ENCODE results near the gene TMED1.
A peak's percentile ranks its signal among the peaks of the same experiment; 100 is the strongest.
"Not testable (repeated sequence)": the region's sequence is repeated elsewhere in the genome, so short reads cannot be mapped to it uniquely, and the experiment has no call there.

TMED1 gene

GRCh38 chr19:10876459-10877240 lies 40.6 kb upstream of the TMED1 start:
- TF ChIP-seq CTCF (conservative IDR thresholded peaks at IDR 0.05; ENCODE audit: low read length), result no peak
- no peak for DNase-seq (ENCODE audit: low read depth)
- no peak overlapping the region for H3K4me3 ChIP-seq (ENCODE audit: low read length)

GRCh38 chr19:10874024-10874423 lies 38.0 kb upstream of the TMED1 start:
- DNase-seq (ENCODE audit: low read depth), result no peak
- no peak for TF ChIP-seq CTCF (conservative IDR thresholded peaks at IDR 0.05; ENCODE audit: low read length)
- H3K4me3 ChIP-seq (ENCODE audit: low read length), result no peak overlapping the region

GRCh38 chr19:10872546-10873107 lies 36.6 kb upstream of the TMED1 start:
- peak overlapping the region; percentile 83 for H3K4me3 ChIP-seq (ENCODE audit: low read length)
- no peak for TF ChIP-seq CTCF (conservative IDR thresholded peaks at IDR 0.05; ENCODE audit: low read length)
- no peak for DNase-seq (ENCODE audit: low read depth)

- TF ChIP-seq CTCF (conservative IDR thresholded peaks at IDR 0.05; ENCODE audit: low read length), result peak; percentile 19
- no peak for DNase-seq (ENCODE audit: low read depth)
- H3K4me3 ChIP-seq (ENCODE audit: low read length), result peak overlapping the region; percentile 83
These were observed 35.9 kb upstream of the TMED1 start for GRCh38 chr19:10871711-10872545.

GRCh38 chr19:10870955-10871603 lies 35.1 kb upstream of the TMED1 start, which contains the start of gene CARM1:
CARM1 (plus strand) TSS chr19:10871553; CDS start chr19:10871703, 150 bp downstream.
- DNase-seq (ENCODE audit: low read depth), result peak; percentile 98
- peak within 1 kb of the TSS; percentile 83 for H3K4me3 ChIP-seq (ENCODE audit: low read length)
- peak; percentile 37 for TF ChIP-seq CTCF (conservative IDR thresholded peaks at IDR 0.05; ENCODE audit: low read length)

GRCh38 chr19:10870501-10870954 lies 34.5 kb upstream of the TMED1 start:
- peak overlapping the region; percentile 62 for H3K4me3 ChIP-seq (ENCODE audit: low read length)
- no peak for TF ChIP-seq CTCF (conservative IDR thresholded peaks at IDR 0.05; ENCODE audit: low read length)
- no peak for DNase-seq (ENCODE audit: low read depth)

- H3K4me3 ChIP-seq (ENCODE audit: low read length); DNase-seq (ENCODE audit: low read depth): not testable (repeated sequence)
These were observed 33.9 kb upstream of the TMED1 start for GRCh38 chr19:10869872-10870311.

Measured in AG10803 (cell line).